Stimulated activated CD8-positive, alpha-beta memory T cell treated with anti-CD3 and anti-CD28 coated beads, Interleukin-7, amount 100 ng/mL, for 4 hours (primary cell): Measurements from ENCODE around the gene TMEM178B.

ENCODE experiments used
- DNase-seq, 2 donors: peaks; one replicate each; pipeline ENCODE4 v3.0.0-alpha.2; 2020; ENCODE audit warnings: low read depth in 2 of 2

TMEM178B gene

DNA sequence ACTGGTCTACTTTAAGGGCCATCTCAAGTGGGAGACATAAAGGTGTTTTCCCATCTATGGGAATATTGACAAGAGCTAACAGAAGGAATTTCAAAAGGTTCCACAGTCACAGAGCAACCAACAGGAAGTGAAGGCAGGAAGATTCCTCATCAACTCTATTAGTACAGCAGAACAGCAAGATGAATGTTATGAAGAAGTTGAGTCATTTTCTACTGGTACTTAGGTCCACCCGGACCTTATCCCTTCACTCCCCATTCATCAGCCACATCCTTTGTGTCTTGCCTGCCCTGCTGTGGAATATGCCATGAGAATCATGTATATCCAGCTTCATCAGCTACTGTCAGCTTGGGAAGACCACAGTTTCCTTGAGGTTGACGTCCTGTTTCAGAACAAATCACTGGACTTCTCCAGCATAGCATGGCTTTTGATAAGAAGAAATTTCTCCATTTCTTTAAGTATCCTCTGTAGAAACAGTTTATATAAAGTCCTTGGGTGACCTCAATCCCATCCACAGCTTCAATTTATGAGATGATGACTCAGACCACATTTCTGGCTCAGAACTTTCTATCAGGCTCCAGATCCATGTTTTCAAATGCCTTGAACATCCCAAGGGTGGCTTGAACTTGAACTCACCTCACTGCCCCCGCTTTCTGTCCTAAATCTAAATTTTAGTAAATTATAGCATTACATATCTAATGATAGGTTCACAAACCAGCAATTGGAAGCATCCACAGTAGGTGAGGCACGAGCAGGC, 392.5 kb downstream of the TMEM178B start:
- no peak for DNase-seq

DNA sequence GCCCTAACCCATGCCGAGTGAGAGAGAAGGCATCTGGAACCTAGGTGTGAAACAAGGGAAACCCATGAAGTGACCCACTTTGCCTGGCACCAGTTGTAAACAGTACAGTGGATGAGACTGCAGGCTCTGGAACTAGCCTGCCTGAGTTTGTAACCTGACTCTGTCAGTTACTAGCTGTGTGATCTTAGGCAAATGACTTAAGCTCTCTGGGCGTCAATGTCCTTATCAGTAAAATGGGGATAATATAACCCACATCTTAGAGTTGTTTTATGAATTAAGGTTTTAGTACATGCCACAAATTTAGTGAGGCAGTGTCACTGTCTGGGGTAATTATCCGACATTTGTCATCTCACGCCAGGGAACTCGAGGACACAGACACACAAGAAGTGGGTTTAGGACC, 394.5 kb downstream of the TMEM178B start:
- DNase-seq = no peak

GRCh38 chr7:141475679-141476078, 401.8 kb downstream of the TMEM178B start:
- no peak for DNase-seq

- DNase-seq = no peak
Observed at GRCh38 chr7:141477865-141478264, 404.0 kb downstream of the TMEM178B start.

DNA sequence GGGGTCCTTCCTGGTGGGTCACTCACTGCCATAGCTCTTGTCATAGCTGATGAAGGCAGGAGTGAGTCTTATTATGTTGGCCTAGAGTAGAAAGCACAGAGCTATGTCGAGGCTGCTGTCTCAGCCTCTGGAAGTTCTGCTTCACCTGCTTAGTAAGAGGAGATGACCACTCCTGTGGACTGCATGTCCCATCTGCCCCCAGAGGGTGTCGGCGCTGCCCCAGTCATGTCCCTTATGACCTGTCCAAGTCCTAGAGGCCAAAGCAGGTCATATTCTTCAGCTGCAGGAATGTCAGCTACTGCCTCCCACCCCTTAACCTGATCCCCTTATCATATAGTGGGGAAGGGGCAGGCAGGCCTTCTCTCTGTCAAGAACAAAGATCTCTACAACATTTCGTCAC, 405.0 kb downstream of the TMEM178B start:
- DNase-seq = no peak

DNA sequence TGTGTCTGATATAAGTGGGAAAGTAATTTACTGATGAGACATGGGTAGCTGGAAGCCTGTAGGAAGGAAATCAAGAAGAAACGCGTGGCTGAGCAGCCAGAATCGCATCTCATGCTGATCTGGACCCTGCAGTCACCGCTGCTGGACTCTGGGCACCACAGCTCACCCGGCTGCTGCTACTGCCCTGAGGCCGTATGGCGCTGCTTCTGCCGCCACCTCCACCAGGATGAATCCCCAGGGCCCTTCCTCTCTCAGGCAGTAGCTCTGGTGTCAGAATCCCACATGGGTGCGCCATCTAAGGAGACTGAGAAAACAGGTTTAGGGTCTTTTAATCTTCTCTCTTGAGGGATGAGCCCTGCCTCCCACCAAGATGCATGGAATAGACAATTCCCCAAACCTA, 407.1 kb downstream of the TMEM178B start:
- no peak for DNase-seq

GRCh38 chr7:141481971-141482370, 408.1 kb downstream of the TMEM178B start:
- no peak for DNase-seq

GRCh38 chr7:141483044-141483443, 409.2 kb downstream of the TMEM178B start:
- no peak for DNase-seq

GRCh38 chr7:141484907-141485306, 411.0 kb downstream of the TMEM178B start:
- DNase-seq = no peak

GRCh38 chr7:141486959-141487358, 413.1 kb downstream of the TMEM178B start:
- no peak for DNase-seq

DNA sequence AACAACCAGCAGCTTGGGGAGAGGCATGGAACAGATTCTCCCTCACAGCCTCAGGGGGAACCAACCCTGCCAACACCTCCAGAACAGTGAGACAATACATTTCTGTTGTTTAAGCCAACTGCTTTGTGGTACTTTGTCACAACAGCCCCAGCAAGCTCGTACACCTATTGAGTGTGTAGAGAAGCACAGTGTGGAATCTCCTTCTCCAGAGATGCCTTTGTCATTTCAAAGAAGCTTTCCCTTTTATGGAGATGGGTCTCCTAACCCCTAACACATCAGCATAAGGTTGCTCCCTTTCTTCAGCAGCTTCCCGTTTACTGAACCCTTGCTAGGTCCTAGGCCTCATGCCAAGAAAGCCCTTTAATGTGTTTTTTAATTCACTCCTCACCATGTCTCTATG, 416.6 kb downstream of the TMEM178B start:
- no peak for DNase-seq

DNA sequence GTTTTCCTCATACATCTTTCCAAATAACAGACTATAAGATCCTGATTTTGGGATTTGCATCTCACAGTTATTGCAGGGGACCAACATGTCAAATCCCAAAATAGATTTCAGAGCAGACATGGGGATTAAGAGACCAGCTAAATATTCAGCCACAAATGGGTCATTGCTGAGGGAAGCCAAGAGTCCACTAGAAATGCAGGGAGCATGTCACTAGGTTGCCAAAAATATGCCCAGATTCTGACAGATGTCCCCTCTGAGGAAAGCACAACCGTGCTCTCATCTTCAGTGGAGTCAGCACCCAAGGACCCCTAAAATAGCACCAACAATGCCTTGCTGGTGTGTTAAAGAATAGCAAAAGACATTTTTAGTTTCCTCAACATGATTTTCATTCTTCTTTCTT, 421.2 kb downstream of the TMEM178B start:
- no peak for DNase-seq

GRCh38 chr7:141497391-141497790, 423.5 kb downstream of the TMEM178B start:
- DNase-seq = no peak

- no peak for DNase-seq
Observed at GRCh38 chr7:141500608-141501007, 426.7 kb downstream of the TMEM178B start.

DNA sequence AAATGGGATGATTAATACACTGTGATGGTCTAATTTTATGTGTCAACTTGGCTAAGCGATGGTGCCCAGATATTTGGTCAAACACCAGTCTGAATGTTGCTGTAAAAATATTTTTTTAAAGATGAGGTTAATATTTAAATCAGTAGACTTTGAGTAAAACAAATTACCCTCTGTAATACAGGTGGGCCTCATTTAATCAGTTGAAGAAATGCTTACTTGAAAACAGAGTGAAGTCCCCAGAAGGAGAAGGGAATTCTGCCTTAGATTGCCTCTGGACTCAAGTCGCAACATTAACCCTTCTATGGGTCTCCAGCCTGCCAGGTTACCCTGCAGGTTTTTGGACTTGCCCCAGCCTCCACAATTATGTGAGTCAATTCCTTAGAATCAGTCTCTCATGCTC, 427.6 kb downstream of the TMEM178B start:
- no peak for DNase-seq

DNA sequence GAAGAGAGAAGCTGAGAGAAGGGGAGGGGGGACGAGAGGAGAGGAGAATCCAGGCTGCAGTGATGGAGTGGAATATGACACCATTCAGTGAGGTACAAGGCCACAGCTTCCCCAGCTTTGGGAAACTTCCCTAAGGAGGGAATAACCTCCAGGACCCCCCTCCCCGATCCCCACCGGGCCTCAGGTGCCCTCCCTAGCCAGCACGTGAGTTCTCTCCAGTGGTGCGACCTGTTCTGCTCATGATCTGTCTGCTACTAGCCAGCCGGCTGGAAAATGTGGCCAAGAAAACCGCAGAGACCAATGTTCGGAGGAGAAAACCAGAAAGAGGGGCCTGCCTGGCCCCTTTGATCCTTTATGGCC, 437.4 kb downstream of the TMEM178B start:
- DNase-seq = no peak

DNA sequence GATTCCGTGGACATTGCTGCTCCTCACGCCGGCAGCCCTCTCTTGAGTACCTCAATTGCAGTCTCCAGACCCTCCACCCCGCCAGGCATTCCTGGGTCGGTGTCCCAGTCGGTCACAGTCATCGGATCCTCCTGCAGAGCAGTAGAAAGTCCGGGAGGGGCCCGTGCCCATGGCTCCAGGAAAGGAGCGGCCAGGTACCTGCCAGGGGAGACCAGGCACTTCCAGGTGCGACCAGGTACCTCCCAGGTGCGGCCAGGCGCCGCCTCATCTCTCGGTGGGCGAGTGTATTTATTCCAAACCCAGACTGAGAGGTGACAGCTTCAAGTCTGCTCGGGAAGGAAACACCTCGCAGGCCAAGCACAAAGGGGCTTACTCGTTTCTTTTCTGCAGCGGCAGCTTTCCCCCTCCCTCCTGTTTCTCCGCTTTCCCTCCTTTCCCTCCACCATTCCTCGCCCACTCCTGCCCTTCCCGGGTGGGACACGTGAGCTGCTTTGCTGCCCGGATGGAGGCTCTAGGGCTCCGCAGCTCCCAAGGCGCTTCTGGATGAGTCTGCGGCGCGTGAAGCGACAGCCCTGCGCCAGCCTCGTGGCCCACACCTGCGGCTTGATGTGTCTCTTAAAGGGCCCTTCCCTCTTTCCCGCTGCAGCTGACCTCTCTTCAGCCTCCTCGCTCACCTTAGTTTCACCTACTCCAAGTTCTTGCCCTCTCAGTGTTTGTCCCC, 438.0 kb downstream of the TMEM178B start:
- no peak for DNase-seq

GRCh38 chr7:141512597-141512996, 438.7 kb downstream of the TMEM178B start:
- no peak for DNase-seq

DNA sequence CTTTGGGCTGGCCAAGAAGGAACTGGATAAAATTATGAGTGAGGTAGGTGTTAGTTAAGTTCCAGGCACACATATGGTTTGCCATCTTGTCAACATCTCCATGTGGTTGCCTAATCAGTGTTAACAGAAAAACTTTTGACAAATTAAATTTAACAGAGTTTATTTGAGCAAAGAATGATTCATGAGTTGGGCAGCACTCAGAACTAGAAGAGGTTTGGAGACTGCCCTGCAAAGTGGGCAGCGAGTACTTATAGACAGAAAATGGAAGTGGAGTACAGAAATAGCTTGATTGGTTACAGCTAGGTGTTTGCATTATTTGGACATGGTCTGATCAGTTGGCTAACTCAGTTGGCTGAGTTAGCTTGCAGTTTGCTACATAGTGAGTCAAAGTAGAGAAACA, 439.9 kb downstream of the TMEM178B start:
- DNase-seq = no peak

DNA sequence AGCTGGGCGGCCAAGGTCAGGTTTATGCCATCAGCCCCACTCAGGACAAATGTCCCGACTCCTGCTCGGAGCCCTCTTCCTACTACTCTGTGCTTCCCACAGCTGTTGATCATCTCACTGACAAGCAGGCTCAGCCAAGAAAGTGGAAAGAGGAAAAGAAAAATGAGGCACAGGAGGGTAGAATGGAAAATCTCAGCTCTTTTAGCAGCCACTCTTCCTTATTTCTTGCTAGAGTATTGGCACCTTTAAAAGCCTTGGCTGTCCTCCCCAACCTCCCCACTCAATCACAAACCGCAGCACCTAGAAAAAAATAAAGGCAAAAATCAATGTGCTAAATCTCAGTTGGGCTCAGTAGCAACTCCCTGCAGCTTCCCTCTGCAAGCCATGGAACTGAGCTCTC, 442.1 kb downstream of the TMEM178B start:
- DNase-seq = no peak

DNA sequence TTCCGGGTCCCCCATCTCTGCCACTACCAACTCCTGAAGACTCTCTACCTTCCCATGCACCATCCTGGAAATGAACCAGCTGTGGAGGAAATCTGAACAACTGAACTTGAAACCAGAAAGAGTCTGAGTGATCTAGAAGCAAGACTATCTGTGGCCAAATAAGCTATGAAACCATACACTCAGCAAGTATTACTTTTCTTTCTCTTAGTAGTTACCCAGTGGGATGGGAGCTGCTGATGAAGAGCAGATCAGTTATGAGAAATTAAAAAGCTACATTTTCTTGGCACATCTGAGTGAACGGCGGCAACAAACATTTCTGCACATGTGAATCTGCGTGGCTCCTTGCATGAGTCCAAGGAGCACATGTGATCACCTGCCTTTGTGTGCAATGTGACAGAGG, 445.8 kb downstream of the TMEM178B start:
- DNase-seq = no peak

DNA sequence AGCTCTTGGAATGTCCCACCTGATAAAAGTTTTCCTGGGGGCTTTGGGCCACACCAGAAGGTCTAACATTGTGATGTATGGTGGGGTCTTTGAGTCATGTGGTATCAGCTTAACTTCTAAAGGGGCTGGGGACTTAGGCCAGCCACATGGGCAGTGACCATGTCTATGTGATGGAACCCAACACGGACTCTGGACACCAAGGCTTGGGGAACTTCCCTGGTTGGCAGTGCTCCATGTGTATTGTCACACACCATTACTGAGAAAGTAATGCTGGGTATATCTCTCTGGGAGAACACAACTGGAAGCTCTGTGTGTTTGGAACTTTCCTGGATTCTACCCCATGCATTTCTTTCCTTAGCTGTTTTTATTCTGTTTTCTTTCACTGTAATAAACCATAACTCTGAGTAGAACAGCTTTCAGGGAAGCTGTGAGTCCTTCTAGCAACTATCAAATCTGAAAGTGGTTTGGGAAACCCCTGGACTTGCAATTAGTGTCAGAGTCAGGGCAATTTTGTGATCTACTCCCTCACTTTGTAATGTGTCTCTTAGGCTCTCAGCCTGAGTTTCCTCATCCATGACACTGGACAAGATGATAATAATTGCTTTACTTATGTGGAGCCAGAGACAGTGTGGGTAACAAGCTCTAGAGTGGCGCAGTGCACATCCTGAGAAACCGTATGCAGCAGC, 448.9 kb downstream of the TMEM178B start:
- DNase-seq = no peak

DNA sequence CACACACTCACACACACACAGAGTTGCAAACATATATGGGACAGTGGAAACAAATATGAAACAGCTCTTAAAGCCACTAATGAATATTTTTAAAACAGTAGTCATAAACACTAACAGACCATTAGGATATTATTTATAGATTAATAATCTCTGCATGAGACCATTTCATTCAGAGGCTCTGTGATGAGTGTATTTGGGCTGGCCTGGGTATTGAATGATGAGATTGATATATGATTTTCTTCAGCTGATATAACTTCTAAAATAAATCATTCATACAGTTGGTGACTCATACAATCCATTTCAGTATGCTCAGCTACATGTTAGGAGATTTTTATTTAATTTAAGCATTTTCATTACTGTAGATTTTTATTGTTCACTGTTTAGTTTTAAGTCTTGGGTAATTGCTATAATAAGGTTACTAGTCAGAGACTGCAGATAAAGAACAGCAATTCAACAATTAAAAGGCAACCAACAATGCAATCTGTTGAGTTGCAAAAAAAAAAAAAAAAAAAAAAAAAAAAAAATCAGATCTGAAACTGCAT, 452.2 kb downstream of the TMEM178B start:
- DNase-seq = no peak
